Trophoblast cell (in vitro differentiated cells and primary cell): ENCODE results near the gene CSTF3.
A peak's percentile ranks its signal among the peaks of the same experiment; 100 is the strongest.
"Not testable (repeated sequence)": the region's sequence is repeated elsewhere in the genome, so short reads cannot be mapped to it uniquely, and the experiment has no call there.

Source experiments
- DNase-seq, 2 donors: peaks; one replicate each; pipeline ENCODE4 v3.0.0-alpha.2; 2016
- H2AFZ ChIP-seq: 2 replicates; pipeline ENCODE4 v1.6.1; 2013; ENCODE audit warnings: low read length, moderate library complexity, mild to moderate bottlenecking; ENCODE audit not compliant: insufficient read depth, poor library complexity
- H2AK5ac ChIP-seq: 2 replicates; pipeline ENCODE4 v1.6.1; 2013; ENCODE audit warnings: mild to moderate bottlenecking, low read length
- H2BK120ac ChIP-seq: 2 replicates; pipeline ENCODE4 v1.6.1; 2013; ENCODE audit warnings: low read length, mild to moderate bottlenecking, moderate library complexity; ENCODE audit not compliant: insufficient read depth, poor library complexity
- H2BK12ac ChIP-seq: 2 replicates; pipeline ENCODE4 v1.6.1; 2013; ENCODE audit warnings: mild to moderate bottlenecking, low read length, moderate library complexity
- H2BK5ac ChIP-seq: 2 replicates; pipeline ENCODE4 v1.6.1; 2013; ENCODE audit warnings: low read length, low read depth, moderate library complexity, mild to moderate bottlenecking; ENCODE audit not compliant: poor library complexity
- H3K14ac ChIP-seq: 2 replicates; pipeline ENCODE4 v1.6.1; 2013; ENCODE audit warnings: mild to moderate bottlenecking, low read length
- H3K18ac ChIP-seq: 2 replicates; pipeline ENCODE4 v1.6.1; 2013; ENCODE audit warnings: mild to moderate bottlenecking, low read length
- H3K23ac ChIP-seq: 2 replicates; pipeline ENCODE4 v1.6.1; 2013; ENCODE audit warnings: low read length
- H3K27ac ChIP-seq: 2 replicates; pipeline ENCODE4 v1.5.1; 2013; ENCODE audit warnings: low read depth, mild to moderate bottlenecking, inconsistent platforms, low read length, moderate library complexity
- H3K27me3 ChIP-seq: 2 replicates; pipeline ENCODE4 v1.6.1; 2013; ENCODE audit warnings: inconsistent platforms, mild to moderate bottlenecking, low read length, moderate library complexity; ENCODE audit not compliant: insufficient read depth
- H3K36me3 ChIP-seq, 2 experiments: 1 replicate in 1 of 2; 2 replicates in 1 of 2; pipeline ENCODE4 v1.6.1; 2013; ENCODE audit warnings: low read length in 2 of 2, mild to moderate bottlenecking in 2 of 2, moderate library complexity in 1 of 2; ENCODE audit not compliant: insufficient read depth in 2 of 2, control insufficient read depth in 1 of 2
- H3K4ac ChIP-seq: 2 replicates; pipeline ENCODE4 v1.6.1; 2013; ENCODE audit warnings: low read depth, mild to moderate bottlenecking, low read length, moderate library complexity
- H3K4me1 ChIP-seq, 2 experiments: 1 replicate in 1 of 2; 2 replicates in 1 of 2; pipeline ENCODE4 v1.6.1; 2013; ENCODE audit warnings: low read length in 2 of 2, mild to moderate bottlenecking in 2 of 2, moderate library complexity in 1 of 2; ENCODE audit not compliant: insufficient read depth in 2 of 2, control insufficient read depth in 1 of 2
- H3K4me2 ChIP-seq: 2 replicates; pipeline ENCODE4 v1.6.1; 2013; ENCODE audit warnings: inconsistent platforms, mild to moderate bottlenecking, low read length, moderate library complexity
- H3K4me3 ChIP-seq: 2 replicates; pipeline ENCODE4 v1.5.1; 2013; ENCODE audit warnings: mild to moderate bottlenecking, low read depth, low read length, inconsistent platforms
- H3K79me1 ChIP-seq: one replicate; pipeline ENCODE4 v1.6.1; 2013; ENCODE audit warnings: low read length
- H3K79me2 ChIP-seq: 2 replicates; pipeline ENCODE4 v1.6.1; 2013; ENCODE audit warnings: low read length, mild to moderate bottlenecking; ENCODE audit not compliant: control insufficient read depth, insufficient read depth, poor library complexity
- H3K9ac ChIP-seq: 2 replicates; pipeline ENCODE4 v1.6.1; 2013; ENCODE audit warnings: mild to moderate bottlenecking, low read length
- H3K9me3 ChIP-seq: 2 replicates; pipeline ENCODE4 v1.6.1; 2013; ENCODE audit warnings: low read depth, mild to moderate bottlenecking, control low read depth, inconsistent platforms, low read length; ENCODE audit not compliant: insufficient read depth
- H4K12ac ChIP-seq: 2 replicates; pipeline ENCODE4 v1.6.1; 2013; ENCODE audit warnings: low read depth, mild to moderate bottlenecking, low read length, moderate library complexity
- H4K8ac ChIP-seq: 2 replicates; pipeline ENCODE4 v1.6.1; 2013; ENCODE audit warnings: low read depth, mild to moderate bottlenecking, low read length, moderate library complexity
- H4K91ac ChIP-seq: one replicate; pipeline ENCODE4 v1.6.1; 2013; ENCODE audit warnings: low read depth, mild to moderate bottlenecking, low read length, moderate library complexity
- WGBS: extraction: QIAGEN DNeasy Blood & Tissue Kit; methylation state at CpG from one replicate; pipeline ENCODE4 v1.1.7; 2013; ENCODE audit warnings: missing lambda C conversion rate; ENCODE audit not compliant: insufficient read length, insufficient coverage; ENCODE audit errors: extremely low coverage; 5-methylcytosine and 5-hydroxymethylcytosine counted together

CSTF3 gene

GRCh38 chr11:33177676-33178336, 16.5 kb upstream of the CSTF3 start:
- H3K27ac ChIP-seq: no peak overlapping the region
- H2BK120ac ChIP-seq: no peak overlapping the region
- no peak overlapping the region for H4K91ac ChIP-seq
- no CpG with 5 or more reads among the region's 8 CpGs for WGBS
- H4K12ac ChIP-seq: no peak overlapping the region
- H3K27me3 ChIP-seq: no peaks in the 10 kb centered on the region
- no peaks in the 10 kb centered on the region for H3K9me3 ChIP-seq
- H3K79me2 ChIP-seq: no peaks in the 10 kb centered on the region
- H3K23ac ChIP-seq: no peak overlapping the region
- no peaks in the 10 kb centered on the region for H3K36me3 ChIP-seq
- H3K18ac ChIP-seq: no peak overlapping the region
- H2AK5ac ChIP-seq: no peak overlapping the region
- no peak overlapping the region for H2AFZ ChIP-seq
- H2BK5ac ChIP-seq: no peak overlapping the region
- H3K4me3 ChIP-seq: no peak overlapping the region
- H3K79me1 ChIP-seq: no peaks in the 10 kb centered on the region
- no peak overlapping the region for H3K9ac ChIP-seq
- no peak overlapping the region for H3K14ac ChIP-seq
- H4K8ac ChIP-seq: no peak overlapping the region
- no peak for DNase-seq
- no peak overlapping the region for H3K4me2 ChIP-seq
- H2BK12ac ChIP-seq: no peak overlapping the region
- H3K4ac ChIP-seq: no peak overlapping the region
- H3K4me1 ChIP-seq: no peaks in the 10 kb centered on the region

GRCh38 chr11:33176760-33177159, 15.5 kb upstream of the CSTF3 start:
- H3K9ac ChIP-seq, H2BK12ac ChIP-seq, H3K79me1 ChIP-seq, H4K12ac ChIP-seq, H3K27ac ChIP-seq, H3K4ac ChIP-seq, H3K18ac ChIP-seq, H3K4me1 ChIP-seq, H3K27me3 ChIP-seq, H4K8ac ChIP-seq, H2BK120ac ChIP-seq, H3K4me2 ChIP-seq, H2AK5ac ChIP-seq, H2AFZ ChIP-seq, H3K23ac ChIP-seq, H4K91ac ChIP-seq, H3K79me2 ChIP-seq, H3K4me3 ChIP-seq, H3K14ac ChIP-seq, H2BK5ac ChIP-seq, H3K36me3 ChIP-seq, DNase-seq, H3K9me3 ChIP-seq: not testable (repeated sequence)
- no CpG with 5 or more reads among the region's 5 CpGs for WGBS

- Histone ChIP-seq H3K4ac (no peak overlapping the region), H4K8ac (no peak overlapping the region), H3K14ac (no peak overlapping the region), H3K4me2 (no peak overlapping the region), H2AFZ (no peak overlapping the region), H2BK5ac (no peak overlapping the region), H3K27me3 (no peaks in the 10 kb centered on the region), H3K79me2 (no peaks in the 10 kb centered on the region), H4K91ac (no peak overlapping the region), H3K79me1 (no peaks in the 10 kb centered on the region), H3K23ac (no peak overlapping the region), H3K36me3 (no peaks in the 10 kb centered on the region), H3K4me1 (no peaks in the 10 kb centered on the region), H2BK12ac (no peak overlapping the region), H2BK120ac (no peak overlapping the region), H2AK5ac (no peak overlapping the region), H3K27ac (no peak overlapping the region), H3K9ac (no peak overlapping the region), H3K4me3 (no peak overlapping the region), H3K18ac (no peak overlapping the region), H4K12ac (no peak overlapping the region), H3K9me3 (no peaks in the 10 kb centered on the region)
- DNase-seq: peak; percentile 61 to 71
- WGBS: no CpG with 5 or more reads among the region's 2 CpGs
Measured at GRCh38 chr11:33172996-33173395, 11.7 kb upstream of the CSTF3 start.

GRCh38 chr11:33172345-33172744, 11.1 kb upstream of the CSTF3 start:
- no peak overlapping the region for H3K23ac ChIP-seq
- no peak overlapping the region for H4K8ac ChIP-seq
- H2AK5ac ChIP-seq: no peak overlapping the region
- H3K4me3 ChIP-seq: no peak overlapping the region
- no CpG with 5 or more reads among the region's 5 CpGs for WGBS
- no peaks in the 10 kb centered on the region for H3K4me1 ChIP-seq
- H4K12ac ChIP-seq: no peak overlapping the region
- H2AFZ ChIP-seq: no peak overlapping the region
- H2BK12ac ChIP-seq: no peak overlapping the region
- no peak overlapping the region for H3K27ac ChIP-seq
- no peak overlapping the region for H3K14ac ChIP-seq
- H3K79me2 ChIP-seq: no peaks in the 10 kb centered on the region
- no peak overlapping the region for H3K9ac ChIP-seq
- no peak overlapping the region for H3K4me2 ChIP-seq
- no peak overlapping the region for H2BK120ac ChIP-seq
- H3K79me1 ChIP-seq: no peaks in the 10 kb centered on the region
- no peaks in the 10 kb centered on the region for H3K9me3 ChIP-seq
- H3K18ac ChIP-seq: no peak overlapping the region
- H3K36me3 ChIP-seq: no peaks in the 10 kb centered on the region
- H3K4ac ChIP-seq: no peak overlapping the region
- no peaks in the 10 kb centered on the region for H3K27me3 ChIP-seq
- DNase-seq: no peak
- no peak overlapping the region for H2BK5ac ChIP-seq
- no peak overlapping the region for H4K91ac ChIP-seq
